Measurements from ENCODE around the gene NDUFS6.

DNA sequence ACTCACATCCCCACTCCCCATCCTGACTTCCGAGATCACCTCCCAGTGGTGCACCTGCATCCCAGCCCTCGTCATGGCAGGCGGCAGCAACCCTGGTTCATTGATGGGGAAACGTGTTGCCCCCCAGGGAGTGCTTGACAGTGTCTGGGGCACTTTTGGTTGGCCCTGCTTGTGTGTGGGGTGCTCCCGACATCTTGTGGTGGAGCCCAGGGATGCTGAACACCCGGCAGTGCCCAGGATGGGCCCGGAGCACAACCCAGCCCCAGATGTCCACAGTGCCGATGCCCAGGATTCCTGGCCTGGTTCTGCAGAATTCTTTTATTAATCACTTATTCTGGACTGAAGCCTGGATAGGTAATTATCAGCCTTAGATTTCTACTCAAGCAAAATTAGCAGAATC, 5.3 kb upstream of the NDUFS6 start:
- TF ChIP-seq ZFP3 (CRISPR knock-in tag; IDR thresholded peaks at IDR 0.05) (no peak), TCF4 (CRISPR knock-in tag; IDR thresholded peaks at IDR 0.05; ENCODE audit: borderline replicate concordance) (no peak), TOX (CRISPR knock-in tag; IDR thresholded peaks at IDR 0.05; ENCODE audit: borderline replicate concordance) (no peak), OSR1 (CRISPR knock-in tag; IDR thresholded peaks at IDR 0.05) (no peak), ZNF565 (CRISPR knock-in tag; conservative IDR thresholded peaks at IDR 0.05; ENCODE audit: low read depth) (no peak), CREB5 (CRISPR knock-in tag; IDR thresholded peaks at IDR 0.05; ENCODE audit: low read depth) (no peak), CSRNP3 (CRISPR knock-in tag; IDR thresholded peaks at IDR 0.05) (no peak), SNAI2 (CRISPR knock-in tag; IDR thresholded peaks at IDR 0.05) (no peak)
- TF ChIP-seq, protein P1, sequence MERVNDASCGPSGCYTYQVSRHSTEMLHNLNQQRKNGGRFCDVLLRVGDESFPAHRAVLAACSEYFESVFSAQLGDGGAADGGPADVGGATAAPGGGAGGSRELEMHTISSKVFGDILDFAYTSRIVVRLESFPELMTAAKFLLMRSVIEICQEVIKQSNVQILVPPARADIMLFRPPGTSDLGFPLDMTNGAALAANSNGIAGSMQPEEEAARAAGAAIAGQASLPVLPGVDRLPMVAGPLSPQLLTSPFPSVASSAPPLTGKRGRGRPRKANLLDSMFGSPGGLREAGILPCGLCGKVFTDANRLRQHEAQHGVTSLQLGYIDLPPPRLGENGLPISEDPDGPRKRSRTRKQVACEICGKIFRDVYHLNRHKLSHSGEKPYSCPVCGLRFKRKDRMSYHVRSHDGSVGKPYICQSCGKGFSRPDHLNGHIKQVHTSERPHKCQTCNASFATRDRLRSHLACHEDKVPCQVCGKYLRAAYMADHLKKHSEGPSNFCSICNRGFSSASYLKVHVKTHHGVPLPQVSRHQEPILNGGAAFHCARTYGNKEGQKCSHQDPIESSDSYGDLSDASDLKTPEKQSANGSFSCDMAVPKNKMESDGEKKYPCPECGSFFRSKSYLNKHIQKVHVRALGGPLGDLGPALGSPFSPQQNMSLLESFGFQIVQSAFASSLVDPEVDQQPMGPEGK (CRISPR knock-in tag; IDR thresholded peaks at IDR 0.05; ENCODE audit: borderline replicate concordance): no peak

Measured in SK-N-SH treated with all-trans-retinoic acid at 6 μM for 48 hours (cell line).